ENCODE measurements around the gene ZIC5.

- TF ChIP-seq CTCF (conservative IDR thresholded peaks at IDR 0.05 in 1 of 2, IDR thresholded peaks at IDR 0.05 in 1 of 2; ENCODE audit: low read depth in 1 of 2, low read length in 2 of 2): no peak
- TF ChIP-seq EZH2 (IDR thresholded peaks at IDR 0.05; ENCODE audit: low read length, missing control alignments): no peak
These were observed 26.2 kb upstream of the ZIC5 start for GRCh38 chr13:99997702-99998214.
